Measurements from ENCODE around the gene RESP18. TPM values are rescaled to one million over a fixed set of nuclear protein-coding genes. Genes with fewer than 3 reads are reported as not detected.
A peak's percentile ranks its signal among the peaks of the same experiment; 100 is the strongest.

The RESP18 gene
- total and polyA plus RNA-seq, 5 donors from 2014 or later = not detected

DNA sequence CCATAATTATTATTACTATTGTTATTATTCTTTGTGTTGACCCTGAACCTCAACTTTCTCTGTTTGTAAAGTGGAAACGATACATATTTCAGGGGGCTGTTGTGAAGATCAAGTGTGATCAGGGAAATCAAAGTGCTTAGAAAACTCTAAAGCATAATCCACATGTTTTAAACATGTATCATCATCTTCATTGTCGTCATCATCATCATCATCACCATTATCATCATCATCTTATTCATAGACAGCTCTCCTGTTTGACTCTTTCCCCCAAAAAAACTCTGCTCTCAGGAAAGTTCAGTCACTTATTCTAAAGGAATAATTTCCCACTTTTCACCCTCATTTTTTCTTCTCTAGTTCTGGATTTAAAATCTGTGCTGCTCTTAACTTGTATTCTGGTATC lies 28.3 kb downstream of the RESP18 start:
- no peak overlapping the region for H3K27ac Mint-ChIP-seq

GRCh38 chr2:219302412-219302968 lies 30.1 kb downstream of the RESP18 start:
- Mint-ChIP-seq H3K9me3 (peaks cover 0 to 6% (median 0%) of the 10 kb centered on the region in 7 donors), H3K36me3 (no peaks in the 10 kb centered on the region), H3K27ac (no peak overlapping the region), H3K27me3 (peaks cover 76% of the 10 kb centered on the region), H3K4me3 (no peak overlapping the region), H3K4me1 (peaks cover 0 to 11% (median 0%) of the 10 kb centered on the region in 4 donors)
- Histone ChIP-seq H3K36me3 (ENCODE audit: control insufficient read depth, insufficient read depth, low read length) (no peaks in the 10 kb centered on the region), H3K27ac (ENCODE audit: insufficient read depth, low read length, poor library complexity, severe bottlenecking) (no peak overlapping the region), H3K9me3 (ENCODE audit: control insufficient read depth in 2 of 2, low read length in 2 of 2) (no peaks in the 10 kb centered on the region), H3K4me3 (ENCODE audit: low read depth, low read length) (no peak overlapping the region), H3K4me1 (ENCODE audit: control insufficient read depth, insufficient read depth, low read length, poor library complexity, severe bottlenecking) (peaks cover 4% of the 10 kb centered on the region), H3K27me3 (ENCODE audit: control insufficient read depth, insufficient read depth, low read length) (peaks cover 8% of the 10 kb centered on the region)
- DNase-seq (no peak), ATAC-seq (ENCODE audit: low read depth in 2 of 2) (no peak)

More for the DNA sequence above, 28.3 kb downstream of the RESP18 start:
- Histone ChIP-seq H3K4me1 (ENCODE audit: control insufficient read depth, insufficient read depth, low read length, poor library complexity, severe bottlenecking) (no peaks in the 10 kb centered on the region), H3K27ac (ENCODE audit: insufficient read depth, low read length, poor library complexity, severe bottlenecking) (no peak overlapping the region), H3K27me3 (ENCODE audit: control insufficient read depth, insufficient read depth, low read length) (peaks cover 12% of the 10 kb centered on the region), H3K9me3 (ENCODE audit: control insufficient read depth in 2 of 2, low read length in 2 of 2) (no peaks in the 10 kb centered on the region), H3K36me3 (ENCODE audit: control insufficient read depth, insufficient read depth, low read length) (no peaks in the 10 kb centered on the region), H3K4me3 (ENCODE audit: low read depth, low read length) (no peak overlapping the region)
- Mint-ChIP-seq H3K4me1 (peaks cover 0 to 2% (median 0%) of the 10 kb centered on the region in 4 donors), H3K9me3 (peaks cover 0 to 6% (median 0%) of the 10 kb centered on the region in 7 donors), H3K36me3 (no peaks in the 10 kb centered on the region), H3K4me3 (no peak overlapping the region), H3K27me3 (peaks cover 74% of the 10 kb centered on the region)
- no peak for ATAC-seq (ENCODE audit: low read depth in 2 of 2)
- DNase-seq = no peak

GRCh38 chr2:219300022-219300421 lies 32.5 kb downstream of the RESP18 start:
- no peak overlapping the region for H3K27ac ChIP-seq (ENCODE audit: insufficient read depth, low read length, poor library complexity, severe bottlenecking)
- no peaks in the 10 kb centered on the region for H3K9me3 ChIP-seq (ENCODE audit: control insufficient read depth in 2 of 2, low read length in 2 of 2)
- ATAC-seq (ENCODE audit: low read depth in 2 of 2) (no peak), DNase-seq (no peak)
- H3K4me3 ChIP-seq (ENCODE audit: low read depth, low read length) = no peak overlapping the region
- no peaks in the 10 kb centered on the region for H3K36me3 ChIP-seq (ENCODE audit: control insufficient read depth, insufficient read depth, low read length)
- H3K27me3 ChIP-seq (ENCODE audit: control insufficient read depth, insufficient read depth, low read length) = peaks cover 6% of the 10 kb centered on the region
- peaks cover 6% of the 10 kb centered on the region for H3K4me1 ChIP-seq (ENCODE audit: control insufficient read depth, insufficient read depth, low read length, poor library complexity, severe bottlenecking)
- peaks cover 62% of the 10 kb centered on the region for H3K27me3 Mint-ChIP-seq
- H3K36me3 Mint-ChIP-seq = no peaks in the 10 kb centered on the region
- H3K4me1 Mint-ChIP-seq = peaks cover 0 to 24% (median 5%) of the 10 kb centered on the region in 4 donors
- peak overlapping the region in 1 of 3 donors; percentile 77 for H3K27ac Mint-ChIP-seq
- H3K9me3 Mint-ChIP-seq = peaks cover 0 to 1% (median 0%) of the 10 kb centered on the region in 7 donors
- H3K4me3 Mint-ChIP-seq = no peak overlapping the region

DNA sequence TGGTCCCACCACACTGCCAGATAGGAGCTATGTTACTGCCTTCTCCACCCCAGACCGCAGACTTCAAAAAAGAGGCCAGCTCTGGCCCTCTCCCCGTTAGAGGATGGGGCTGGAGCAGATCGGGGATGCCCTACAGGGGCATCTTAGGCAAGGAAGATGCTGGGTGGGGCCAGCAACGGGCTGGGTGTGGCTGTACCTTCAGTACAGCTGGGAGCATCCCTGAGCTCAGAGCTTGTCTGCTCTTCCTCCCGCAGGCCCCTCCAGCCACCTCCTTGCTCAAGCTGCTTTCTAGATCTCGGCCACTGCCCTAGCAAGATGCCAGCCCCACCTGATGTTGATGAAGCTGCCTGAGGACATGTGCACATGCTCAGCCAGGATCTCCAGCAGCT lies 33.2 kb downstream of the RESP18 start:
- no peak overlapping the region for H3K27ac ChIP-seq (ENCODE audit: insufficient read depth, low read length, poor library complexity, severe bottlenecking)
- peaks cover 4% of the 10 kb centered on the region for H3K27me3 ChIP-seq (ENCODE audit: control insufficient read depth, insufficient read depth, low read length)
- DNase-seq (no peak), ATAC-seq (ENCODE audit: low read depth in 2 of 2) (no peak)
- H3K9me3 Mint-ChIP-seq = no peaks in the 10 kb centered on the region
- peaks cover 0 to 26% (median 5%) of the 10 kb centered on the region in 4 donors for H3K4me1 Mint-ChIP-seq
- peaks cover 13% of the 10 kb centered on the region for H3K4me1 ChIP-seq (ENCODE audit: control insufficient read depth, insufficient read depth, low read length, poor library complexity, severe bottlenecking)
- peaks cover 56% of the 10 kb centered on the region for H3K27me3 Mint-ChIP-seq
- H3K4me3 Mint-ChIP-seq = no peak overlapping the region
- H3K9me3 ChIP-seq (ENCODE audit: control insufficient read depth in 2 of 2, low read length in 2 of 2) = no peaks in the 10 kb centered on the region
- H3K36me3 ChIP-seq (ENCODE audit: control insufficient read depth, insufficient read depth, low read length) = no peaks in the 10 kb centered on the region
- no peaks in the 10 kb centered on the region for H3K36me3 Mint-ChIP-seq
- no peak overlapping the region for H3K27ac Mint-ChIP-seq
- no peak overlapping the region for H3K4me3 ChIP-seq (ENCODE audit: low read depth, low read length)

- no peaks in the 10 kb centered on the region for H3K9me3 ChIP-seq (ENCODE audit: control insufficient read depth in 2 of 2, low read length in 2 of 2)
Observed at GRCh38 chr2:219298759-219299371, 33.7 kb downstream of the RESP18 start.

DNA sequence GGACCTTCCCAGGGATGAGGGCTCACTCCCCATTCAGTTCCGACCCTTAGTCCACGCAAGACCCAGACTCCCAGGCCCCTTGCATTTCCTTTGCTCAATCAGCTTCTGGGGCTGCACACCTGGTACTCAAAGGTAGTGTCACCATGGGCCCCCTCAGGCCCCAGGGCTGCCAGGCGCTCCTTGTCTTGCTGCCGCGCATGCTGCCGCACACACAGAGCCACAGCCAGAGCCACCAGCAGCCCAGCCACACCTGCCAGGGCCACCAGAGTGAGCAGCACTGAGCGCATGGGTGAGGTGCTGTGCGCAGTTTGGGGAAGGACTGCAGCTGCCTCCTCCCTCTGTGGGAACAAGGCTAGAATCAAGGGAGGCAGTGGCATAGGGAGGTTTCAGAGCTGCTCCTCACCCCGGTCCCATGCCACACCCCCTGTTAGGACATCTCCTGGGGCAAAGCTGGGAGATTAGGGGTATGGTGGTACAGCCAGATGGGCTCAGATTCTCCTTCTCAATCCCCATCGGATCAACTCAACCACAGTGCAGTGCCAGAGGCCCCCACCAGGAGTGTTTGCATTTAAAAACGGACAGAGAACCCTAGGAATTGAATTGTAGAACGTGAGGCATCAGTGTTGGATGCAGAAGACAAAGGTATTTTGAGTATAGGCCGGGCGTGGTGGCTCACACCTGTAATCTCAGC lies 34.6 kb downstream of the RESP18 start:
- ATAC-seq (ENCODE audit: low read depth in 2 of 2) (no peak), DNase-seq (no peak)
- no peaks in the 10 kb centered on the region for H3K9me3 ChIP-seq (ENCODE audit: control insufficient read depth in 2 of 2, low read length in 2 of 2)
- Mint-ChIP-seq H3K27me3 (peaks cover 51% of the 10 kb centered on the region), H3K27ac (no peak overlapping the region), H3K4me3 (peak overlapping the region in 1 of 4 donors; percentile 16), H3K9me3 (no peaks in the 10 kb centered on the region), H3K4me1 (peaks cover 0 to 29% (median 5%) of the 10 kb centered on the region in 4 donors), H3K36me3 (no peaks in the 10 kb centered on the region)
- peaks cover 16% of the 10 kb centered on the region for H3K4me1 ChIP-seq (ENCODE audit: control insufficient read depth, insufficient read depth, low read length, poor library complexity, severe bottlenecking)
- H3K27me3 ChIP-seq (ENCODE audit: control insufficient read depth, insufficient read depth, low read length) = peaks cover 2% of the 10 kb centered on the region
- no peak overlapping the region for H3K4me3 ChIP-seq (ENCODE audit: low read depth, low read length)
- H3K27ac ChIP-seq (ENCODE audit: insufficient read depth, low read length, poor library complexity, severe bottlenecking) = no peak overlapping the region
- H3K36me3 ChIP-seq (ENCODE audit: control insufficient read depth, insufficient read depth, low read length) = no peaks in the 10 kb centered on the region

More at GRCh38 chr2:219298759-219299371, 33.7 kb downstream of the RESP18 start:
- Histone ChIP-seq H3K4me1 (ENCODE audit: control insufficient read depth, insufficient read depth, low read length, poor library complexity, severe bottlenecking) (peaks cover 16% of the 10 kb centered on the region), H3K36me3 (ENCODE audit: control insufficient read depth, insufficient read depth, low read length) (no peaks in the 10 kb centered on the region), H3K4me3 (ENCODE audit: low read depth, low read length) (no peak overlapping the region), H3K27ac (ENCODE audit: insufficient read depth, low read length, poor library complexity, severe bottlenecking) (no peak overlapping the region), H3K27me3 (ENCODE audit: control insufficient read depth, insufficient read depth, low read length) (peaks cover 4% of the 10 kb centered on the region)
- no peaks in the 10 kb centered on the region for H3K9me3 Mint-ChIP-seq
- H3K27ac Mint-ChIP-seq = no peak overlapping the region
- peaks cover 0 to 29% (median 5%) of the 10 kb centered on the region in 4 donors for H3K4me1 Mint-ChIP-seq
- ATAC-seq (ENCODE audit: low read depth in 2 of 2) = peak; percentile 54 to 57
- H3K36me3 Mint-ChIP-seq = no peaks in the 10 kb centered on the region
- DNase-seq = peak; percentile 76 to 84 (median 77)
- no peak overlapping the region for H3K4me3 Mint-ChIP-seq
- peaks cover 54% of the 10 kb centered on the region for H3K27me3 Mint-ChIP-seq

DNA sequence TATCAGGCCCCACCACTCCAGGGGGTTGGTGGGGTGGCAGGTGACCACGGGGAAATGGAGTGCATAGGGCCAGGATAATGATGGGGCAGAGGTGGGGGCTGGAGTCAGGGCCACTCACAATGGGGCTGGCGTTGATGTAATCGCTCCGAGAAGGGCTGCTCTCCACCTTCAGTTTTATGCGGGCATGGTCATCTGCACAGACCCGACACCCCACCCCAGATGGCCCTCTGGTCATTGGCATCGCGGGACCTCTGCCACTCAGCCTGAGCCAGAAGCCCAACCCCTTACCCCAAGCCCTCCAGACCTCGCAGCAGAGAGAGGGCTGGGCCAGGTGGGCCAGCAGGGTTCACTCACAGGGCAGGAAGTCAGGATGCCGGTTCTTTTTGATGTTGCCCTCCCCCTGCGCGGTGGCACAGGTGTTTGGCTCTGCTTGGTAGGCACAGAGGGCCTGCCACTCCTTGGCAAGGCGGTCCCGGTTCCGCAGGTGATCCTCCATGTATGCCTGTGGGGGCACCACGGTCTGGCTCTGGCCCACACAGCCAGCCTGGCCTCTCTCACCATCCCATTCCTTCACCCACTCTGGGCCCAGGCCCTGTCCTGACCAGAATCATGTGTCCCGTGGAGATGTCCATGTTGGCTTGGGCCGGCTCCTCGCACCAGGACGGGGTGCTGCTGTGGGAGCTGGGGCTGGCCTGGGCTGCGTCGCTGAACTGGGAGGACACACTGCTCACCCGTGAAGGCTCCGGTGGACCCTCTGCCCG lies 35.7 kb downstream of the RESP18 start:
- Histone ChIP-seq H3K27ac (ENCODE audit: insufficient read depth, low read length, poor library complexity, severe bottlenecking) (no peak overlapping the region), H3K4me1 (ENCODE audit: control insufficient read depth, insufficient read depth, low read length, poor library complexity, severe bottlenecking) (peaks cover 16% of the 10 kb centered on the region), H3K4me3 (ENCODE audit: low read depth, low read length) (no peak overlapping the region), H3K36me3 (ENCODE audit: control insufficient read depth, insufficient read depth, low read length) (no peaks in the 10 kb centered on the region), H3K9me3 (ENCODE audit: control insufficient read depth in 2 of 2, low read length in 2 of 2) (no peaks in the 10 kb centered on the region), H3K27me3 (ENCODE audit: control insufficient read depth, insufficient read depth, low read length) (peaks cover 2% of the 10 kb centered on the region)
- no peak overlapping the region for H3K4me3 Mint-ChIP-seq
- peaks cover 0 to 29% (median 5%) of the 10 kb centered on the region in 4 donors for H3K4me1 Mint-ChIP-seq
- H3K27ac Mint-ChIP-seq = no peak overlapping the region
- DNase-seq (peak in 1 of 3 donors; percentile 17), ATAC-seq (ENCODE audit: low read depth in 2 of 2) (no peak)
- H3K36me3 Mint-ChIP-seq = no peaks in the 10 kb centered on the region
- H3K9me3 Mint-ChIP-seq = no peaks in the 10 kb centered on the region
- peaks cover 46% of the 10 kb centered on the region for H3K27me3 Mint-ChIP-seq
